ENCODE measurements around the gene RABL3.
"Not testable (repeated sequence)": the region's sequence is repeated elsewhere in the genome, so short reads cannot be mapped to it uniquely, and the experiment has no call there.

DNA sequence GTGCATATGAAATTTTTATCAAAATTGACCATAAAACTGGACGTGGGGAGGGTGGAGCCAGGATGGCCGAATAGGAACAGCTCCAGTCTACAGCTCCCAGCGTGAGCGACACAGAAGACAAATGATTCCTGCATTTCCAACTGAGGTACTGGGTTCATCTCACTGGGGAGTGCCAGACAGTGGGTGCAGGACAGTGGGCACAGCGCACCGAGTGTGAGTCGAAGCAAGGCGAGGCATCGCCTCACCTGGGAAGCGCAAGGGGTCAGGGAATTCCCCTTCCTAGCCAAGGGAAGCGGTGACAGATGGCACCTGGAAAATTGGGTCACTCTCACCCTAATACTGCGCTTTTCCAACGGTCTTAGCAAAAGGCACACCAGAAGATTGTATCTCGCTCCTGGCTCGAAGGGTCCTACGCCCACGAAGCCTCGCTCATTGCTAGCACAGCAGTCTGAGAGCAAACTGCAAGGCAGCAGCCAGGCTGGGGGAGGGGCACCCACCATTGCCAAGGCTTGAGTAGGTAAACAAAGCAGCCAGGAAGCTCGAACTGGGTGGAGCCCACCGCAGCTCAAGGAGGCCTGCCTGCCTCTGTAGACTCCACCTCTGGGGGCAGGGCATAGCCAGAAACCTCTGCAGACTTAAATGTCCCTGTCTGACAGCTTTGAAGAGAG is 23.0 kb downstream of the RABL3 start:
- TF ChIP-seq CTCF (conservative IDR thresholded peaks at IDR 0.05 in 1 of 2, IDR thresholded peaks at IDR 0.05 in 1 of 2; ENCODE audit: low read depth in 1 of 2, low read length in 2 of 2); EZH2 (IDR thresholded peaks at IDR 0.05; ENCODE audit: low read length, missing control alignments): not testable (repeated sequence)

All from fibroblast of lung (primary cell).